ENCODE measurements around the gene SLIT3.

Gene SLIT3

DNA sequence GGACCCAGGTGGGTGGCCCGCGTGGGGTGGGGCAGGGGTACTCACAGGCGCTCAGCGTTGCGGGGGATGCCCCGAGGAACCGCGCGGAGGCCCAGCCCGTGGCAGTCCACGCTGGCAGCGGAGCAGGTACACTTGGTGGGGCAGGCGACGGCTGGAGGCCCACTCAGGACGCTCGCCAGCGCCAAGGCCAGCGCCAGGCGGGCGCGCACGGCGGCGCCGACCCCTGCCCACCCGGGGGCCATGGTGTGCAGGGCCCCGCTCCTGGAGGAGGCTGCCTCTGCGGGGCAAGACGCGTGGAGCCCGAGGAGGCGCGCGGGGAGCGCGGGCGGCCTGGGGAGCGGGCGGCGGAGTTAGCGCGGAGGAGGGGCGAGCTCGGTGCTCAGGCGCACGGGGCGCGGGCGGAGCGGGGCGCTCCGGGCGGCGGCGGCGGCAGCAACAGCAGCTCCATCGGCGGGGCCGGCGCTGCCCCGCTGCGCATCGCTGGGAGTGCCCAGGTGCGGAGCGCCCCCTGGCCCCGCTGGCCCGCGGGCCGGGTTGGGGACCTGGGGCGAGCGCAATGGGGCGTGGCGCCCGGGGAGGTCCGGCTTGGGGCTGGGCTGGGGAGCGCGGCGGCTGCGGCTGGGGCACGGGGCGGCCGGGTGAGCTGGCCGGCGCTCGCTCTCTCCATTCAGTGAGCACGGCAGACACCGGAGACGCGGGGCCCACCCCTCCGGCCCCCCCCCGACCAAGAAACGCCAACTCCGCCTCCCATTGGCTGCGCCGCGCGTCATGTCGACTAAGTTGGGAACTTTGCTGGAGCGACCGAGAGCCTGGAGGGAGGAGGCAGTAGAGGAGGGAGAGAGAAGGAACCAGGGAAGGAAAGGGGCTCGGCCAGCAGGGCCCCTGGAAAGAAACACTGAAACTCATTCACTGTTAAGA is at the start of gene SLIT3:
TSS of gene SLIT3 (minus strand) at position 672 of the 918 bp plus-strand sequence. CDS start at position 242, 430 bp downstream.
- no peak for FAIRE-seq

DNA sequence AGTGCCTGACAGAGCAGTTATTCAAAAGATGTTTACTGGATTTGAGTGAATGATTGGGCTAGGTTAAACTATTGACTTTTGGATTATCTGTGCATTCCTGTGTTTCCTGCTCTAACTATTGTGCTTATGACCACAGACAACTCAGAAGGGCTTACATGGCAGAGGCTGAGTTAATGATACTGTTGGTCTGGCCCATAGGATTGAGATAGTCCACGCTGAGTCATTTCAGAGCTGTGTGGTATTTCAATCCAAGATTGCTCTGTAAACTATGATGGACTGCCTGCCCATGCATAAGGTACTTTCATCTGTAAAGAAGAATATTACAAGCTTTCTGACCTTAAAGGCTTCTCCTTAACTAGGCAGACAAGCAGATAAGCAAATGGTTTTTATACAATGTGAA is 49.1 kb upstream of the SLIT3 start:
- no peak for FAIRE-seq

DNA sequence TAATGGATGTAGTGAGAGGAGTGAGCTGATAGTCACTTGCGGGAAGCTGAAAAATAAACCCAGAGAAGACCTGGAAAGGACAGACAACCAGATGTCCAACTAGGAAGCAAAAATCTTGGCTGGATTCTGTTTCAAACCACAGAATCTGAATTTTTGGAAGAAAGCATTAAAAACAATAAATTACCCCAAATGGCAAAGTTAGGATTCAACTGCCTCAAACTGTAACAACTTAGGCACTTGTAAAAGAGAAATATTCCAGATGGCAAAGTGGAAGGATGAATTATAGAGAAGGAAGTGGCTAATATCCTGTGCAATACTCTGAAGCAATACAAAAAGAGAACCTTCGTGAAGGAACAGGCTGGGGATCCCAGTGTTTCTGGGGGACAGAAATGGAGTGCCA is 46.8 kb upstream of the SLIT3 start:
- FAIRE-seq, result no peak

DNA sequence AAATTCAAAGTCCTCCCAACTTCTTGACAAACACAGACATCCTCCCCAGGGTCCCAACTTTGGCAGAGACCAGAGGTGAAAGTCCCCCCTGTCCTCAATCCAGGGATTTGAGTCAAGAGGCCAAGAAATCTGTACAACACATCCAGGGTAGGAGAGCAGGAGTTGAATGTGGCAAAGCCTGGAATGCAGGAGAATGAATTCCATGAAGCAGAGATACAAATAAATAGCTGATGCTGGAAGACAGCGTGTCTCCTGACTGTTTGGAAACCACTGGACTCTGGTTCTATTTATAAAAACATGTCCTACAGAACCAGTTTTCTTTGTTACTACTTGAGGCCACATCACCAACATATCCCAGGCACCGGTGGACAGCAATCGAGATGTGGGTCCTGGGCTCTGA is 43.7 kb upstream of the SLIT3 start:
- no peak for FAIRE-seq

DNA sequence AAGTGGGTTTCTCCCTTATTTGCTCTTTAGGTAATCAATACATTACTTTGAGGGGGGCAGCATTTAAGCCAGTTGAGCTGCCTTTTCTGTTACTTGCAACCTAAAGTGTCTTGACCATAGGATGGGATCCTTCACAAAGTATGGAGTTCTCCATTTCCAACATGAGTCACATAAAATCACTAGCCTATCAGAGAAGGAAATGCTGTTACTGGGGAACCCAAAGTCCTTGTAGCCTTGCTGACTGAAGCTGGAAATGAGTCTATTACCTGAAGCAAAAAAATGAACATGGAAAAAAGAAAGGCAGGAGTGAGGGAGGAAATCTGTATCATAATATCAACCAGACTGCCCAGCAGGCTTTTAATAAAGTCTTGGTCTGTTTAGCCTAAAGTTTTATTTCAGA is 42.8 kb upstream of the SLIT3 start:
- no peak for FAIRE-seq

DNA sequence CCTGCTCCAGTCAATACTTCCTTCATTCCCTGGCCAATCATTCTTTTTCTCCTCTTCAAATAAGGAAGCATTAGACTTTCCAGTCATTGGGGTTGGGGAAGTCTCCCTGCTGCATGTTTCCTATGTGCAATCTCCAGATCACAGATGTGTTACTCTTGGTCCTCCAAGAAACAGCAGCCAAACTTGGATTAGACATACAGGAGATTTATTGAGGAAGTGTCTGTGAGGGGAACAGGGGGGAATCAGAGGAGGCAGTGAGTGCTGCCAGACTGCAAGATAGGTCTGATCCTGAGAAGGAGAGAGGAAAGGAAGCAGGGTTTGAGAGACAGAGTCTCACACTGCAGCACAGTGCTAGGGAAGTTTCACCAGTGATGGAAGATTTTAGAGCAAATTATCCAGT is 40.6 kb upstream of the SLIT3 start:
- FAIRE-seq, result no peak

DNA sequence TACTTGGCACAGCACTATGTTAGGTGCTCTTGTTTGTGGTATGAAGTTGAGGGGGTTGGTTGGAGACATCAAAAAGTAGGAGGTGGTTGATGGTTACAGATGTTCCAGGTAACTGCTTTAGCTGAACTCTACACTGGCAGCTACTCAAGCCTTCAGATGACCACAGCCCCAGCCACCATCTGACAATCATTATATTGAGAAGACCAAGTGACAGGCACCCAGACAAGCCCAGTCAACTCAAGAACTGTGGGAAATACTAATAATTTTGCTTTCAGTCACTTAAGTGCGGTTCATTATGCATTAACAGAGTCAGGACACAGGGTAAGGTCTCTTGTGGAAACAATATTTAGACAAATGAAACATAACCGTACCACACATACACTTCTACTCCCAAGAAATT is 38.9 kb upstream of the SLIT3 start:
- FAIRE-seq, result no peak

DNA sequence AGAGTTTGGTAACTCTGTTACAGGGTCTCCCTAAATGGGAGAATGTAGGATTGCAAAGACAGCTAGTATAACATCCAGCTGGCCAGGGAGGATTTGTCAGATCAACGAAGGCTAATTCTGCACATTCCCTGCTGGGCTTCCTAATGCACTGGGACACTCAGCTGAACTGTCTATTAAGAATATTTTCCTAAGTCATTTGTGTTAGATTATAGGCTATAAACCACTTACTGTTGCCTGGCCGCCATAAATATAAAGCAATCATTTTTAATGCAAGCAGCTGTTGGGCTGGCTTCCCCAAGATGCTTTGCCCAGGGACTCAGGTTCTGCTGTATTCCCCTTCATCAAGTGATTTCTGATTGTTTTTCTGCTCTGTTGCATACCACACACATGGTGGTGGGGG is 35.3 kb upstream of the SLIT3 start:
- no peak for FAIRE-seq

DNA sequence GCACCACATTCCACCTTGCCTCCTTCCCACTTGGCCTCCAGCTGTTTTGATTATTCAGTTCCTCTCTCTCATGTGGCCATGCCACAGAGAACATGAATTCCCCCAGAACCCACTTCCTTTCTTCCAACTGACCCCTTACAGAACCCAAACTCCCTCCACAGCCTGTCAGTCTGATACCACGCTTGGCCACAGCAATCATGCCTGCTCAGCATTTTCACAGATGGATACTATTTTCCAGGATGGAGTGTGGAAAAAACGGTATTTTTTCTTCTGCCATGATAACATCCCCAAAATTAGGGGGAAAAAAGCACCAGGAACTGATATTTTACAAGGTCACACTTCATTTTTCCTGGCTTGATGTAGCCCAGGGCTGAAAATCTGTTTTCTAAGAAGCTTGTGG is 34.9 kb upstream of the SLIT3 start:
- no peak for FAIRE-seq

DNA sequence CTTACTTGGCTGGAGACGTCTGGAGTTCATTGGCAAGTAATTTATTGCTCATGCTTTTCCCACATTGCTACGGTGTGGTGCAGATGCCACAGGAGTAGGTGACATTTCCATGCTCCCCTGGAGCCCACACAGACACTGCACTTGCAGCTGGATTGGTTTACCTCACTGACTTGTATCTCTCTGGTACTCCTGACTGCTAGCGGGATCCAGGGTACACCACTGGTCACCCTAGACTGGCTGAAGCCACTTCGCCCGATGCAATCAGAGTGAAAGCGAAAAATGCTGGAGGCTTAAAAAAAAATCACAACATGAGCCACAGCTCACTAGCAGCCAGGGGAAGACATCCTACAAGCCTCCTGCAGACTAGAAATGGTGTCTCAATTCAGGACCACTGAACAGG is 32.6 kb upstream of the SLIT3 start:
- no peak for FAIRE-seq

DNA sequence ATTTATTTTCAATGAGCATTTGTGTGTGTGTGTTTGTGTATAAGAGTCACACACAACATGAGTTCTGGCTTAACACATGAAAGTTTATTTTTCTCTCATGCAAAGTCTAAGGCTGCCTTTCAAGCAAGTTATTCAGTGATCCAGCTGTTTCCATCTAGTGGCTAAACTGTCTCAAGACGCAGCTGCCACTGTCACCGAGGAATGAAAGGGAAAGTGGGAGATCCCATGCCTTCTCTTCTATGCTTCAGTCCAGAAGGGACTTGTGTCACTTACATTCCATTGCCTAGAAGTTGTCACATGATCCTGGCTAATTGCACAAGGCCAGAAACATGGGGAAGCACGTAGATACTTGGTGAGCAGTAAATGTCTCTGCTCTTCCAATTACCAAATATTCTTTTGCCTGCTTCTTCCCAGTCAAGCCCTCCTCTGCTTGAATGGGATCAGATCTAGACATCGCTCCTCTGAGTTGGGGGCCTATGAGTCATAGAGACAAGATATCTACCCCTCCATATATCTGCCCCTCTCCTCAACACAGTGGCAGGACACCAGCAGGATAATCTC is 30.4 kb upstream of the SLIT3 start:
- no peak for FAIRE-seq

DNA sequence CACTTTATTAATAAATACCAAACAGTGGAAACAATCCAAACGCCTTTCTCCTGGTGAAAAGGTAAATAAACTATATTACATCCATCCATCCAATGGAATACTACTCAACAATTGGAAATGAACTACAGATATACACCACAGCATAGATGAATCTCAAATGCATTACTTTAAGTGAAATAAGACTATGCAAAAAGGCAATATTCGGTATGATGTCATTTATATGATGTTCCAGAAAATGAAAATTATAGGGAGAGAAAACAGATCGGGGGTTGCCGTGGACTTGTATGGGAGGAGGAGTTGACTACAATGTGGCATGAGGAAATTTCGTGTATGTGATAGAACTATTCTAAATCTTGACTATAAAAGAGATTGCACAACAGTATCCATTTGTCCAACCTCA is 27.5 kb upstream of the SLIT3 start:
- no peak for FAIRE-seq

DNA sequence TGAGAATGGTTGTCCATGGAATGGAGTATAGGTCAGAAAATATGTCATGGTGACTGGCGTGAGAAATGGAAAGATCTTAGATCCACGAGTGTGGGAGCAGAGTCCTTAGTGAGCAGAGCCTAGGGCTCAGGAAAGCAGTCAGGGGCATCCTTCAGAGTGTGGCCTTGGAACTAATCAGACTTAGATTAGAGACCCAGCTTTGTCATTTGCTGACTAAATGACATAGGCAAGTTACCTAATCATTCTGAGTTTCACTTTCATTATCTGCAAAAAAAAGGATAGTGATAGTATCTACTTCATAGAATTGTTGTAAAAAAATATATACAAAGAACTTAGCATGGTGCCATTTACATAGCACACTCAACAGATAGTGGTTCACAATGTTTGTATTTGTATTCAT is 24.3 kb upstream of the SLIT3 start:
- FAIRE-seq, result no peak

DNA sequence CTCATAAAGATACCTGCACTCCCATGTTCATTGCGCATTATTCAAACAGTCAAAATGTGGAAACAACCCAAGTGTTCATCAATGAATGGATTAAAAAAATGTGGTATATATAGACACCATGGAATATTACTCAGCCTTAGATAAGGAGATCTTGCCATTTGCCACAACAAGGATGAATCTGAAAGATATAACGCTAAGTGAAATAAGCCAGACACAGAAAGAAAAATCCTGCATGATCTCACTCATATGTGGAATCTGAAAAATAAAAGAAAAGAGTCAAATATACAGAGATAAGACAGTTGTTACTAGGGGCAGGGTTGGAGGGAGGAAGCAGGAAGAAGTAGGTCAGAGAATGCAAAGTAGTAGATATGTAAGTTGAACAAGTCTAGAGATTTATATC is 17.6 kb upstream of the SLIT3 start:
- FAIRE-seq, result no peak

DNA sequence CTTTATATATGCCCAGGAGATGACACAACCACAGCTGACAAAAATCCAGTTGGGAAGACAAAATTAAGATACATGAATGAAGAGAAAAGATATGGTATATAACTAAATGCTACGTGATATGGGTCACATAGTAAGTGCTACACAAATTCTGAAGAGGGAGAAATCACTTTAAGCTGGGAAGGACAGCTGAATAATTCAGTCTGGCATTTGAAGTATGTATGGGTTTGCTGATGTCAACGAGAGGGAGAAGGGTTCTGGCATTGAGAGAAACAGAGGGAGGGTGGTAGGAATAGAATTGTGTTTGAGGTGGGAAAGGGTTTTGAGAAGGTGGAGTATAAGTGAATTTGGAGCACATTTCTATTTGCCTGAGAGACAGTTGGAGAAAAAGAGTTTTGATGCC is 6.7 kb upstream of the SLIT3 start:
- no peak for FAIRE-seq

DNA sequence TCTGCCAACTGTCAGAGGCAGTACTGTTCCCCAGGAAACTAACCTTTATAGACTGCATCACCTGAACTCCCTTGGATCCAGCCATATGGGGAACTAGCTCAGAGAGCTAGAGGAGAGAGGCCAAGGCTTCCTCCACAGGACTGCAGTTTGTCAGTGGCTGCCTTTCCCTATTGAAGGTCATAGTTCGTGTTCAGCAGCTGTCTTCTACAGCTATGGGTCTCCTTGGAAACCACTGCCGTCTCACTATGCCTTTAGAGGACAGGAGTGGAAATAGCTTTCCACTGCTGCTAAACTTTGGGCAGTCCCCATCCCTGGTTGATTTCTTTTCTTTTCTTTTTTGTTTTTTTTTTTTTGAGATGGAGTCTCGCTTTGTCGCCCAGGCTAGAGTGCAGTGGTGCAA is 4.4 kb upstream of the SLIT3 start:
- FAIRE-seq, result no peak

DNA sequence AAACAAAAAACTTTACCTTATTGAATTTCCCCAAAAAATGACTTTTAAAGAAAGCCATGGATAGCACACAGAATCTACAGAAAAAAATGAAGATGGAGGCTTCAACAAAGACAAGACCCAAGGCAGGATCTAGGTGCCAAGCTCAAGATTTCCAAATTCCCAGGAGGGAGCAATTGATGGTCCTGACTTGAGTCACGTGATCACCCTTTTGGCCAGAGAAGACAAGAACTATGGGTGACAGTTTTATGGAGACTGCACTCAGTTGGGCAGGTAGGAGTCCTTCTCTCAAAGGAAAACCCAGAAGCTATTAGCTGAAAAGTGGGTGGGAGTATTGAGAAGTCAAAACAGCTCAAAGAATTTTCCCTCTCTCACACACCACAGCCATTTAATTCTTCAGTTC is 3.2 kb upstream of the SLIT3 start:
- no peak for FAIRE-seq

DNA sequence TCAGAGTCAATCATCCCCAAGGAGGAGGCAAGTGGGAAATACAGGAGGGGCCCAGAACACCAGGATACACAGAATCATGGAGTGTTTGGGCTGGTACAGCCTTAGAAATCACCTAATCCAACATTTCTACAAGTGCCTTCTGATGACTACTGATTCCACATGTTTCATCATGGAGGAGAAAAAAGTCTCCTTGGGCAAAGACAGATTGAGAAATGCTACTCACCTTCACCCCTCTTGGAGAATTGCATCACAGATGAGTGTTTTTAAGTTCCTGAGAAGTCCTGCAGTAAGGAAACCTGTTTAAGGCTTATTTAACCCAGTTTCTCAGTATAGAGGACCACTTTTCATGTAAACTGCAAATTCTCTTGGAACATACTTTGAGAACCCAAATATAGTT is 2.2 kb upstream of the SLIT3 start:
- FAIRE-seq, result no peak

DNA sequence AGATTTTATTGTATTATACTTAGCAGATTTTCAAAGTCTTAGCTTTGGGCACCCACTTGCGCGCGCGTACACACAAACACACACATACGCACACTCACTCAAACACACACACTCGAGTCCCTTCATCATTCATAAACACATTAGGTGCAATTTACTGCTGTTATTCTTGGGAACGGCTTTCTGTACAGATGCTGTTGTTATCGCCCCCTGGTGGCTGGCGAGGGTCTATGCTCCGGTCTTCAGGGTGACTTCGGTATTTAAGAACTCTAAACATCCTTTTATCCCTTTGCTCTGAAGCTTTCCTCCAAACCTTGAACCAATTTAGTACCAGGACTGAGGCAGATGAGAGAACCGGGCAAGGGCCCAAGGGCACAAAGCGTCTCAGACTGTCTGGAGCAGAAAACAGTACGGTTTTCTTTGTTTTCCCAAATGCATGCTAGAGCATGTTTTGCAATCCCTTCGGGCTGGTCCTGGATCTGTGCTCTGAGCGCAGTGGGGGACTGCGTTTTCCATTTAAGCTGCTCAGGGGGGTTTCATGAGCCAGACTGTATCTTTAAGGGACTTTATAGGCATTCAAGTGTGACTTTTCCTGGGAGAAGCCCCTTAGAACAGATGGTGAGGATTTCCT is 1.7 kb upstream of the SLIT3 start:
- FAIRE-seq, result no peak

DNA sequence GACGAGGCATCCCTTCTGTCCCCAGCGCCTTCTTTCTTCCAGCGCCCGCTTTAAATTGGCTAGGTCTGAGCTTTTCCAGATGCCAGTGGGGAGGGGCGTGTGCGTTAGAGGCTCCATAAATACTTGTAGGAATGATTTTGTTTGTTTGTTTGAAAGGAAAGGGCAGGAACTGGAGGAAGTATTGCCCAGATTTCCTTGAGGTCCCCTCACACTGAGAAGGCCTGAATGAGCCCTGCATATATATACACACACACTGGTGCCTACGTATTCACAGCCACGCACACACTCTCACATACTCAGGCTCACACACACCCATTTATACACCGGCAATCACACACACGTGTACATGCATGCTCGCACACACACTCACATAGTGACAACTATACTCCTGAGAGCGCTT is 1.0 kb upstream of the SLIT3 start:
- FAIRE-seq, result no peak

DNA sequence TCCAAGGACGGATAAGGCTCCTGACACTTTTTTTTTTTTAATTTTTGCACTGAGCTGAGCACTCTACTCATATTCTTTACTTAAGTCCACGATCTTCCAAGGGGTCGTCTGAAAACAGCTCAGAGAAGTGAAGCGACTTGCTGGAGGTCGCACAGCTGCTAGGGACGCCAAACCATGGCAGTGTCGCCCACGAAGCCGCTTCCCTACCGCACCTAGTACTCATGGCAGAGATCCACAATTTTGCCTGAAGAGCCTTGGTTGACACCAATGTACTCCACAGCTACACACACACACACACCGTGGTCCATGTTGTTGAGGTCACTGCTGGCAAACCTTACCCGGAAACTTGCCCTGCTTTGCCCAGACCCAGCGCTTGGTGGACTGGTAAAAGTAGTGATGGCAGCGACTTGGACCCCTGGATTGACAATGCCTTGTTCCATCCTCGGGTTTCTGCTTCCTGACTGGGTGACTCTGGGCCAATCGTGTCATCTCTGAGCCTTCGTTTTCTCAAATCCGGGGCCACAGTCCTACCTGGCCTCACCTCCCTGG is 521 bp upstream of the SLIT3 start:
- FAIRE-seq, result no peak

DNA sequence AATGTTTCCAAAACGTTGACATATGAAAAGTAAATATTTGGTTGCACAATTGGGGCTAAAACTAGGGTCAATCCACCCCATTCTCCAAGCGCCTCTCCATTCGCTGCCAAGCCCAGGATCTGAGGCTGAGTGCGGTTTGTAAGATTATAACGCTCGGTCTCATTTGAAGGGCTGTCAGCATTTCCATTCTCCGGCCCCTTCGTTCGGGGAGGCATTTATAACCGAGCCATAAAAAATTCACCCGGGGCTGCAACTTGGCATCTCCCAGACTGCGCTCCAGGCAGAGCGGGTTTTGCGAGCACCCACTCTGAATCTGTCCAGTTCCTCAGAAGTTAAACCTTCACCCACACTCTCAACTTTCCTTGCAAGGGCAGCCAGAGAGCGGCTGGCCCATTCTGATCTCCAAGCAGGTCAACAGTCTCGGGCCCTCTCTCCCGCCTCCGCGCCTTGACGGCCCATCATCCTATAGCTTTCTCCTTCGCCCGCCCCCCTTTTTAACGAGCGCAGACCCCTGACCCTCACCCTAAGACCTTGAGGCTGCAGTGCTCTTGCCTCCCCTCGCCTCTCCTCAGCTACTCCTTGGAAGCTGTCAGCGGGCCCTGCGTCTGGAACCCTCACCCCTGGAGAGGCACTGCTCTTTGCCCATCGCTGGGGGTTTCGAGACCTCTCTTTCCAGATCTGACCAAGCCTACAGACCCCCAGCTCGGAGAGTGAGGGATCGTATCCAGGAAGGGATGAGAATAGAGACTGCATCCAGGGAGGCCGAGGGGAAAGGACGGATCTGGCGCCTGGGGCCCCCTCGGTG is 1.1 kb downstream of the SLIT3 start:
- FAIRE-seq, result no peak

DNA sequence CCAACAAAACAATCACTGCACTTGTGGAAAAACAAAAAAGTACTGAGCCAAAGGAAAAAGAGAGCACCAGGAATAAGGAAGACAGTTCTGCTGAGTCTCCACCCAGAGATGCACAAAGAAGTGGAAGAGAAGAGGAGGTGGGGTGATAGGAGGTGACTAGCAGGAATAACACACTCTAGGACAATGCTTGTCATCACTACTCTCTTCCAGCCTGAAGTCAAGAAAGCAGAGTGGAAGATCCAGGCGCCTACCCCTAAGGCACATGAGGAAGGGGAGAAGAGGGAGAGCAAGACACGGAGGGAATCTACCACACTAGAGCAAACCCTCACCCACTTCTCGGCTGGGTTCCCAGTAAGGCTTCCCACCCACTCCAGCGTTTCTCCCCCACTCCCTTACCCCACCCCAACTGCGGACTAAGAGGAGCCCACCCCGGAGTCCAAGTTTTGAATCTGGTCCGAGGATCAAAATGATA is 1.7 kb downstream of the SLIT3 start:
- FAIRE-seq, result no peak
